CD14-positive monocyte (primary cell): Measurements from ENCODE around the gene SP110. TPM values are rescaled to one million over a fixed set of nuclear protein-coding genes. Genes with fewer than 3 reads are reported as not detected.

ENCODE experiments used
- DNase-seq, 3 donors: peaks; one replicate each; pipeline ENCODE4 v3.0.0-alpha.2; 2011 to 2022
- H2AFZ ChIP-seq: 2 replicates; pipeline ENCODE4 v1.6.0; 2012; ENCODE audit warnings: mild to moderate bottlenecking, low read depth, low read length, inconsistent platforms; ENCODE audit not compliant: insufficient read depth, poor library complexity, severe bottlenecking
- H3K27ac ChIP-seq, 2 donors: 1 replicate in 1 of 2; 2 replicates in 1 of 2; pipeline ENCODE4 v1.5.1; 2012 to 2013; ENCODE audit warnings: low read length in 2 of 2, control low read depth in 1 of 2, inconsistent platforms in 1 of 2, low read depth in 1 of 2, mild to moderate bottlenecking in 1 of 2
- H3K27me3 ChIP-seq, 2 donors: one replicate each; pipeline versions ENCODE4 v1.6.0 to v1.6.1; 2011 to 2013; ENCODE audit warnings: low read length in 2 of 2; ENCODE audit not compliant: control insufficient read depth in 2 of 2, insufficient read depth in 2 of 2
- H3K36me3 ChIP-seq, 2 donors: replicated peaks in 1 of 2; 1 replicate in 1 of 2; 2 replicates in 1 of 2; pipeline versions ENCODE4 v1.5.1 to v1.6.1; 2012 to 2013; ENCODE audit warnings: low read length in 2 of 2, control low read depth in 1 of 2, inconsistent platforms in 1 of 2, mild to moderate bottlenecking in 1 of 2; ENCODE audit not compliant: insufficient read depth in 2 of 2, control insufficient read depth in 1 of 2
- H3K4me1 ChIP-seq, 2 donors: 1 replicate in 1 of 2; 2 replicates in 1 of 2; pipeline versions ENCODE4 v1.5.1 to v1.6.1; 2012 to 2013; ENCODE audit warnings: low read length in 2 of 2, control low read depth in 1 of 2, inconsistent platforms in 1 of 2, mild to moderate bottlenecking in 1 of 2, moderate library complexity in 1 of 2; ENCODE audit not compliant: insufficient read depth in 2 of 2, control insufficient read depth in 1 of 2
- H3K4me2 ChIP-seq: replicated peaks from 2 replicates; pipeline ENCODE3; 2012; ENCODE audit warnings: low read length, moderate library complexity, mild to moderate bottlenecking; ENCODE audit not compliant: poor library complexity, severe bottlenecking; ENCODE audit errors: extremely low read depth
- H3K4me3 ChIP-seq, 3 experiments: fragments of 200-600 bp in 1 of 3; sonication (generic) in 1 of 3; replicated peaks in 1 of 3; 1 replicate in 2 of 3; 2 replicates in 1 of 3; pipeline ENCODE4 v1.5.1; 2011 to 2013; ENCODE audit warnings: low read length in 3 of 3, mild to moderate bottlenecking in 3 of 3, control low read depth in 2 of 3, low read depth in 2 of 3, inconsistent platforms in 1 of 3, moderate library complexity in 1 of 3
- H3K79me2 ChIP-seq: 2 replicates; pipeline ENCODE4 v1.6.0; 2012; ENCODE audit warnings: mild to moderate bottlenecking, control low read depth, inconsistent platforms, low read length, moderate library complexity; ENCODE audit not compliant: insufficient read depth
- H3K9ac ChIP-seq: 2 replicates; pipeline ENCODE4 v1.6.0; 2017; ENCODE audit warnings: low read length, mild to moderate bottlenecking; ENCODE audit not compliant: insufficient read depth, poor library complexity, severe bottlenecking
- H3K9me3 ChIP-seq, 2 donors: replicated peaks in 1 of 2; 1 replicate in 1 of 2; 2 replicates in 1 of 2; pipeline versions ENCODE4 v1.5.1 to v1.6.1; 2012 to 2013; ENCODE audit warnings: low read length in 2 of 2, control low read depth in 1 of 2; ENCODE audit not compliant: control insufficient read depth in 1 of 2, insufficient read depth in 1 of 2
- H4K20me1 ChIP-seq: 2 replicates; pipeline ENCODE4 v1.6.0; 2012; ENCODE audit warnings: mild to moderate bottlenecking, low read length, control low read depth, moderate library complexity; ENCODE audit not compliant: insufficient read depth
- H3K27ac Mint-ChIP-seq, 7 donors: one replicate each; pipeline ENCODE4 v1.8.0; 2020; ENCODE audit warnings: mild to moderate bottlenecking in 7 of 7, mixed read lengths in 7 of 7, moderate library complexity in 6 of 7, inconsistent platforms in 2 of 7
- H3K27me3 Mint-ChIP-seq, 3 donors: one replicate each; pipeline ENCODE4 v1.8.0; 2021 to 2022; ENCODE audit warnings: low read depth in 3 of 3, mild to moderate bottlenecking in 3 of 3, mixed read lengths in 3 of 3, moderate library complexity in 3 of 3, inconsistent platforms in 1 of 3
- H3K36me3 Mint-ChIP-seq, 2 donors: one replicate each; pipeline ENCODE4 v1.8.0; 2020; ENCODE audit warnings: mixed read lengths in 2 of 2, inconsistent platforms in 1 of 2, mild to moderate bottlenecking in 1 of 2
- H3K4me1 Mint-ChIP-seq: one replicate; pipeline ENCODE4 v1.8.0; 2020; ENCODE audit warnings: mild to moderate bottlenecking, mixed read lengths
- H3K4me3 Mint-ChIP-seq, 2 donors: one replicate each; pipeline ENCODE4 v1.8.0; 2020; ENCODE audit warnings: mild to moderate bottlenecking in 2 of 2, mixed read lengths in 2 of 2, moderate library complexity in 1 of 2
- H3K9me3 Mint-ChIP-seq, 7 donors: one replicate each; pipeline ENCODE4 v1.8.0; 2020 to 2022; ENCODE audit warnings: mixed read lengths in 7 of 7, mild to moderate bottlenecking in 6 of 7, moderate library complexity in 6 of 7, inconsistent platforms in 2 of 7
- WGBS: methylation state at CpG from one replicate; pipeline ENCODE4 v1.1.5; 2013; ENCODE audit warnings: missing lambda C conversion rate; ENCODE audit not compliant: insufficient coverage; 5-methylcytosine and 5-hydroxymethylcytosine counted together
- intact Hi-C, 2 donors: fragments of 100-400 bp; cut with micrococcal nuclease; formaldehyde crosslinking; loops; one replicate each; pipeline versions ENCODE4 v1.15.0 to v1.15.1; 2023
- polyA plus RNA-seq, 3 donors: library from polyadenylated mRNA; depleted of rRNA in 1 of 3; unstranded in 2 of 3; stranded (reverse) in 1 of 3; fragments of 300-500 nt in 2 of 3; fragments of >200 nt in 1 of 3; fragmentation: Illumina TruSeq in 2 of 3; gene quantifications; 1 replicate in 2 of 3; 2 replicates in 1 of 3; pipeline ENCODE4 v1.2.3, GENCODE V29; 2012 to 2021
- TF ChIP-seq, protein P1 (sequence below): fragments of 200-600 bp; IDR thresholded peaks from one replicate; pipeline ENCODE4 v1.8.0; 2022; ENCODE audit warnings: antibody characterized with exemption, mild to moderate bottlenecking

Gene SP110
- polyA plus RNA-seq, 3 donors: 39.1 to 66.1 (median 65.5) TPM

DNA sequence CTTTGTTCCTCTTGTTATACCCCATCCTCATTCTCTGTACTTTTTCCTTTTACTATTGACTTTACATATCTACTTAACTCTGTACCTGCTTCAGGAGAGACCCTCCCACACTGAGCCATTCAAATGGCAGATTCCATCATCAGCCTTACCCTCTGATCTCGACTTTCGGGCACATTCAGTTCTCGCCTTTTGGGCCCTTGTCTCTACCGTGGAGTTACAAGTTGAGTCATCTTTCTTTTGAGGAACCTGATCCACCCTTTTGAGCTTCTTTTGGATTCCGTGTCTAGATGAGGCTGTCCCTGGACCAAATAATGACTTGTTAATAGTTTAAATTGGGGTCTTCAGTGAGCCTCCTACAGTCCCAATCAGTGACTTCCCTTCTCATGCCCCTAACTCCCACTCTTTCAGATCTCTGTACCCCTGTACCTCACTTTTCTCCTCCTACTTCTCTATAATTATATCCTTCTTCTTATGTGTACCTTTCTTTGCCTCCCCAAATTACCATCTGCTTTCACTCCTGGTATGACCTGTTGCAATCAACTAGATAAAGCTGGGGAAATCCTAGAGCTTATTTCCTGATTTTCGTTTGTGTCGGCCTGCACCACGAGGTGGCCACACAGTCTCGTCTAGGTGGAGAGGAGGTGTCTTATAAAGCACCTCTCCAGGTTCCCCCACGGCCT is 17.2 kb downstream of the SP110 start:
- Histone ChIP-seq H4K20me1 (peaks cover 17% of the 10 kb centered on the region), H3K36me3 (peaks cover 86 to 96% of the 10 kb centered on the region in 2 donors), H3K4me3 (no peak overlapping the region), H3K27ac (peak overlapping the region in 1 of 2 donors; percentile 42), H3K4me2 (no peak overlapping the region), H3K79me2 (no peaks in the 10 kb centered on the region), H3K9ac (no peak overlapping the region), H3K27me3 (no peaks in the 10 kb centered on the region), H3K4me1 (peaks cover 28 to 29% of the 10 kb centered on the region in 2 donors), H3K9me3 (peaks cover 3 to 5% of the 10 kb centered on the region in 2 donors), H2AFZ (no peak overlapping the region)
- Mint-ChIP-seq H3K27me3 (no peaks in the 10 kb centered on the region), H3K9me3 (peaks cover 0 to 9% (median 6%) of the 10 kb centered on the region in 7 donors), H3K36me3 (peaks cover 81 to 82% of the 10 kb centered on the region in 2 donors), H3K27ac (peak overlapping the region in 4 of 7 donors; percentile 2 to 42 (median 24)), H3K4me3 (no peak overlapping the region), H3K4me1 (peaks cover 22% of the 10 kb centered on the region)
- no peak for DNase-seq
- TF ChIP-seq, protein P1, sequence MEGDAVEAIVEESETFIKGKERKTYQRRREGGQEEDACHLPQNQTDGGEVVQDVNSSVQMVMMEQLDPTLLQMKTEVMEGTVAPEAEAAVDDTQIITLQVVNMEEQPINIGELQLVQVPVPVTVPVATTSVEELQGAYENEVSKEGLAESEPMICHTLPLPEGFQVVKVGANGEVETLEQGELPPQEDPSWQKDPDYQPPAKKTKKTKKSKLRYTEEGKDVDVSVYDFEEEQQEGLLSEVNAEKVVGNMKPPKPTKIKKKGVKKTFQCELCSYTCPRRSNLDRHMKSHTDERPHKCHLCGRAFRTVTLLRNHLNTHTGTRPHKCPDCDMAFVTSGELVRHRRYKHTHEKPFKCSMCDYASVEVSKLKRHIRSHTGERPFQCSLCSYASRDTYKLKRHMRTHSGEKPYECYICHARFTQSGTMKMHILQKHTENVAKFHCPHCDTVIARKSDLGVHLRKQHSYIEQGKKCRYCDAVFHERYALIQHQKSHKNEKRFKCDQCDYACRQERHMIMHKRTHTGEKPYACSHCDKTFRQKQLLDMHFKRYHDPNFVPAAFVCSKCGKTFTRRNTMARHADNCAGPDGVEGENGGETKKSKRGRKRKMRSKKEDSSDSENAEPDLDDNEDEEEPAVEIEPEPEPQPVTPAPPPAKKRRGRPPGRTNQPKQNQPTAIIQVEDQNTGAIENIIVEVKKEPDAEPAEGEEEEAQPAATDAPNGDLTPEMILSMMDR: no peak
- intact Hi-C loops: no loop called here
- 70% methylated on average over 9 of the region's 10 CpGs for WGBS

DNA sequence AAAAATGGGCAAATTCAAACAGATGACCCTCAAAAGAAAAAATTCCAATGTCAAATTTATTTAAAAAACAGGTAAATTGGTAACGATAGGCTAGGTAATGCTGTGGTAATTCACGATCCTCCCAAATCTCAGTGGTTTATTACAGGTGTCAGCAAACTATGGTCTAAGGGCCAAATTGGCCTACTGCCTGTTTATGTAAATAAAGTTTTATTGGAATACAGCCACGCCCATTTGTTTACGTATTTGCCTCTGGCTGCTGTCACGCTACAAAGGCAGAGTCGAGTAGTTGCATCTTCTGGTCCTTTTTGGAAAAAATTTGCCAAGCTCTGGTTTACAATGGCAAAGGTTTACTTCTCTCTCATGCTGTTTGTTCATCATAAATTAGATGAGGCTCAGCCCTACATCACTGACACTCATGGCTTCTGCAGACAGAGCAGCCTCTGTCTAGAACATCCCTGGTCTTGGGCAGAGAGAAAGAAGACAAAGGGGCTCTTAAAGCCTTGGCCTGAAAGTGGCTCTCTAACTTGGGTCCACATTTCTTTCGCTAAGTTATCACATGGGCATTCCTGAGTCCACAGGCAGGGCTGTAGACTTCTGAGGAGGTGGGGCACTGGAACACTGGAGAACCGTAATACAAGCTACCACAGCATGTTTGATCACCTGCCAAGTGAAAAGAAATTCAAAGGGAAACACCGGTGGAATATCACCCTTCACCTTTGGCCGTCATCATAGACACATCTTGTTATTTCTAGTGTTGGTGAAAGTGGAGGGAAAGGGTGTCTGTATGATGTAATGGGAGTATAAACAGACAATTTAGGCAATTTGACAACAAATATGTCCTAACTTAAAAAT is 34.8 kb downstream of the SP110 start:
- no peaks in the 10 kb centered on the region for H3K27me3 ChIP-seq
- no peak for DNase-seq
- no peaks in the 10 kb centered on the region for H3K4me1 ChIP-seq
- no peaks in the 10 kb centered on the region for H3K79me2 ChIP-seq
- no peak overlapping the region for H3K4me3 ChIP-seq
- Mint-ChIP-seq H3K9me3 (peaks cover 0 to 6% (median under 1%) of the 10 kb centered on the region in 7 donors), H3K36me3 (peaks cover 61 to 66% of the 10 kb centered on the region in 2 donors), H3K4me1 (no peaks in the 10 kb centered on the region), H3K4me3 (no peak overlapping the region), H3K27ac (peak overlapping the region in 3 of 7 donors; percentile 5 to 38 (median 5)), H3K27me3 (no peaks in the 10 kb centered on the region)
- peaks cover 38% of the 10 kb centered on the region for H4K20me1 ChIP-seq
- H3K4me2 ChIP-seq: no peak overlapping the region
- no peak overlapping the region for H2AFZ ChIP-seq
- H3K9ac ChIP-seq: no peak overlapping the region
- H3K27ac ChIP-seq: no peak overlapping the region
- 93% methylated on average over 3 of the region's 10 CpGs for WGBS
- no peaks in the 10 kb centered on the region for H3K9me3 ChIP-seq
- TF ChIP-seq, protein P1: no peak
- intact Hi-C loops: no loop called here
- H3K36me3 ChIP-seq: peaks cover 49 to 63% of the 10 kb centered on the region in 2 donors
